GM10248 (cell line): ENCODE data around the gene SLC35F3.

Experiments used
- CTCF ChIA-PET: fragments of 300-600 bp; sonication (Branson Sonifier 250); formaldehyde crosslinking; extraction: SDS; loops from one replicate; lab custom pipeline; 2021; ENCODE audit warnings: antibody characterized with exemption; lab: Yijun Ruan, JAX
- POLR2A ChIA-PET: fragments of 350-650 bp; sonication (Branson Sonifier 250); formaldehyde crosslinking; extraction: SDS; loops from one replicate; lab custom pipeline; 2020; ENCODE audit warnings: antibody characterized with exemption; lab: Yijun Ruan, JAX
- DNase-seq: peaks from one replicate; pipeline ENCODE4 v3.0.0; 2012; ENCODE audit errors: extremely low spot score
- TF ChIP-seq, protein P1 (sequence below): IDR thresholded peaks from 2 replicates; pipeline ENCODE4 v1.5.1; 2012; ENCODE audit warnings: mild to moderate bottlenecking, low read depth; ENCODE audit errors: extremely low read depth, missing control alignments, control extremely low read depth

SLC35F3 gene

GRCh38 chr1:234185438-234185837, 281.0 kb downstream of the SLC35F3 start:
- ChIA-PET POLR2A (no interaction called here), CTCF (interaction anchor here (0.9 kb wide), 1 partner anchor 72 kb away, joined by 3 read pairs; no protein-coding TSS in a partner anchor)
- no peak for DNase-seq
- TF ChIP-seq, protein P1, sequence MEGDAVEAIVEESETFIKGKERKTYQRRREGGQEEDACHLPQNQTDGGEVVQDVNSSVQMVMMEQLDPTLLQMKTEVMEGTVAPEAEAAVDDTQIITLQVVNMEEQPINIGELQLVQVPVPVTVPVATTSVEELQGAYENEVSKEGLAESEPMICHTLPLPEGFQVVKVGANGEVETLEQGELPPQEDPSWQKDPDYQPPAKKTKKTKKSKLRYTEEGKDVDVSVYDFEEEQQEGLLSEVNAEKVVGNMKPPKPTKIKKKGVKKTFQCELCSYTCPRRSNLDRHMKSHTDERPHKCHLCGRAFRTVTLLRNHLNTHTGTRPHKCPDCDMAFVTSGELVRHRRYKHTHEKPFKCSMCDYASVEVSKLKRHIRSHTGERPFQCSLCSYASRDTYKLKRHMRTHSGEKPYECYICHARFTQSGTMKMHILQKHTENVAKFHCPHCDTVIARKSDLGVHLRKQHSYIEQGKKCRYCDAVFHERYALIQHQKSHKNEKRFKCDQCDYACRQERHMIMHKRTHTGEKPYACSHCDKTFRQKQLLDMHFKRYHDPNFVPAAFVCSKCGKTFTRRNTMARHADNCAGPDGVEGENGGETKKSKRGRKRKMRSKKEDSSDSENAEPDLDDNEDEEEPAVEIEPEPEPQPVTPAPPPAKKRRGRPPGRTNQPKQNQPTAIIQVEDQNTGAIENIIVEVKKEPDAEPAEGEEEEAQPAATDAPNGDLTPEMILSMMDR, result no peak

DNA sequence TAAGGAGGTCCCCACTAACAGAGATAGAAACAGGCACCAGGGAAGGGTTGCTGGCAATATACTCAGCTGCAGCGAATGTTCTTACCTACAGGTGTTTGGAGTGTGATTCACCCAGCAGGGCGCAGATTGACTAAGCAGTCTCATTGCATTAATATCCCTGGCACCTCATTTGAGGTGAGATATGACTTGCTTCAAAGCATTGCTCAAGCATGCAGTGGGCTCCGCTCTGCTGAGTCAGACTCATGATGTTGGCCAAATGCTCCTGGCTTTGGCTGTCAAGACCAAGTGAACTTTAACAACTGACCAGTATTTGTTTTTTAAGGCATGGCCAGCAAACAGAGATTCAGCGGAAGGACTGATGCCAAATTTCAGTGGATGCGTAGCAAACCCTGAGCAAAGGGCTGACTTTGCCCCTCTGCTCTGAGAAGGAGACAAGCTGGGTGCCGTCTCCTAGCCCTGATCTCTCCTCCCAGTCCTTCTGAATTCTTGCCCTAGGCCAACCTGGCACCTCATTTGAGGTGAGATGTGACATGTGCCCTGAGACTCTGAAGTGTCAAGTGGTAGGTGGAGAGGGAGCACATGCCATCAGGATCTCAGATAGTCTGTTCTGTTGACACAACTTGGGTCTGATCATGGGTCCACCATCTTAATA, 281.7 kb downstream of the SLC35F3 start:
- TF ChIP-seq, protein P1, result no peak
- no peak for DNase-seq
- CTCF ChIA-PET, result no interaction called here
- POLR2A ChIA-PET, result no interaction called here

DNA sequence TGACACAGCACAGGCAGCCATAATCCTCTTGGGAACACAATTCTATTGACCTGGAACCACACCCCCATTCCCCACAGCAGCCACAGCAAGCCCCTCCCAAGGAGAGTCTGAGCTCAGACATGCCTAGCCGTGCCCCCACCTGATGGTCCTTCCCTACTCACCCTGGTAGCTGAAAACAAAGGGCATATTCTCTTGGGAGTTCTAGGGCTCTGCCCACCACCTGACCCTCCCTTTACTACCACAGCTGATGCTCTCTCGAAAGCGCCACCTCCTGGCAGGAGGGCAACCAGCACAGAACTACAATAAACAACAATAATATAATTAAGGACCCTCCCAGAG, 283.9 kb downstream of the SLC35F3 start:
- ChIA-PET CTCF (interaction anchor here (1.1 to 1.8 kb wide), 4 partner anchors 13 to 31 kb away, joined by 3 to 5 read pairs (median 3); no protein-coding TSS in a partner anchor), POLR2A (no interaction called here)
- TF ChIP-seq, protein P1, result no peak
- DNase-seq, result no peak

DNA sequence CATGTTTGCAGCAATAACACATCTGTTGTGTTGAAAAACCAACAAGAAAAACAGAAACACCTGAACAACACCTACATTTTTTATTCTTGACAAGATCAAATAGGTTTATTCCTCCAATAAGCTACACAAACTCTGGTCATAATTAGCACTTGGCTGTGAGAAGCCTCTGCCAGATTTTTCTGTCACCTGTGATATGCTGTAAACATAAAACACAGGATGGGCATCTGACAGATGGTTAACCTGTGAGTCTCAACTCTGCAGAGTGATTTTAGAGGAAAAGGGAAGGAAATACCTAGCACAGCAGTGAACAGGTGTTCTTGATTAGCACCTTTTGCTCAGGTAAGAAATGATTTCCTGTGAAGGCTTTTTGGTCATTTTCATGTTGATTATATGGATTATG, 293.4 kb downstream of the SLC35F3 start:
- no peak for DNase-seq
- TF ChIP-seq, protein P1, result no peak
- ChIA-PET POLR2A (no interaction called here), CTCF (interaction anchor here (1.2 kb wide), 1 partner anchor 16 kb away, joined by 3 read pairs; no protein-coding TSS in a partner anchor)

GRCh38 chr1:234199476-234200127, 295.1 kb downstream of the SLC35F3 start:
- DNase-seq, result no peak
- ChIA-PET POLR2A (no interaction called here), CTCF (interaction anchor here (0.6 kb wide), 1 partner anchor 13 kb away, joined by 3 read pairs; no protein-coding TSS in a partner anchor)
- TF ChIP-seq, protein P1, result no peak

GRCh38 chr1:234200566-234200965, 296.1 kb downstream of the SLC35F3 start:
- ChIA-PET CTCF (interaction anchor here (1.0 to 1.1 kb wide), 2 partner anchors 13 kb away, joined by 3 read pairs; no protein-coding TSS in a partner anchor), POLR2A (no interaction called here)
- DNase-seq, result no peak
- TF ChIP-seq, protein P1, result no peak
